Neural progenitor cell (in vitro differentiated cells): ENCODE results near the gene UCP3. TPM values are rescaled to one million over a fixed set of nuclear protein-coding genes. Genes with fewer than 3 reads are reported as not detected.

Experiments
- DNase-seq: peaks from one replicate; pipeline ENCODE4 v3.0.0-alpha.2; 2016; ENCODE audit warnings: low spot score
- H2AFZ ChIP-seq: fragments of 200-600 bp; sonication (generic); replicated peaks from 2 replicates; pipeline ENCODE4 v1.6.1; 2016; ENCODE audit warnings: antibody characterized with exemption
- H3F3A ChIP-seq: fragments of 200-600 bp; sonication (generic); 2 replicates; pipeline ENCODE4 v1.6.1; 2016; ENCODE audit warnings: antibody characterized with exemption, low read depth
- H3K27ac ChIP-seq: fragments of 200-600 bp; sonication (generic); 2 replicates; pipeline ENCODE4 v1.5.1; 2016; ENCODE audit warnings: mild to moderate bottlenecking
- H3K27me3 ChIP-seq: fragments of 200-600 bp; sonication (generic); 2 replicates; pipeline ENCODE4 v1.6.1; 2016; ENCODE audit warnings: mild to moderate bottlenecking, moderate library complexity
- H3K36me3 ChIP-seq: fragments of 200-600 bp; sonication (generic); 2 replicates; pipeline ENCODE4 v1.5.1; 2016
- H3K4me1 ChIP-seq: fragments of 200-600 bp; sonication (generic); 2 replicates; pipeline ENCODE4 v1.6.1; 2016; ENCODE audit warnings: mixed run types
- H3K4me2 ChIP-seq: fragments of 200-600 bp; sonication (generic); 2 replicates; pipeline ENCODE4 v1.6.1; 2016
- H3K4me3 ChIP-seq: fragments of 200-600 bp; sonication (generic); 2 replicates; pipeline ENCODE4 v1.5.1; 2016
- H3K79me2 ChIP-seq: fragments of 200-600 bp; sonication (generic); 2 replicates; pipeline ENCODE4 v1.6.1; 2016; ENCODE audit warnings: low read depth
- H3K9ac ChIP-seq: fragments of 200-600 bp; sonication (generic); 2 replicates; pipeline ENCODE4 v1.6.1; 2016
- H3K9me3 ChIP-seq: fragments of 200-600 bp; sonication (generic); 2 replicates; pipeline ENCODE4 v1.5.1; 2016; ENCODE audit warnings: low read depth
- H4K20me1 ChIP-seq: fragments of 200-600 bp; sonication (generic); 2 replicates; pipeline ENCODE4 v1.6.1; 2016; ENCODE audit warnings: low read depth
- H3K27ac Mint-ChIP-seq: 3 replicates; pipeline ENCODE4 v1.8.0; 2021; ENCODE audit warnings: mixed read lengths
- H3K27me3 Mint-ChIP-seq: 2 replicates; pipeline ENCODE4 v1.8.0; 2022; ENCODE audit warnings: low read depth, mild to moderate bottlenecking, inconsistent platforms, moderate library complexity, mixed read lengths; ENCODE audit not compliant: insufficient read depth
- H3K36me3 Mint-ChIP-seq: 3 replicates; pipeline ENCODE4 v1.8.0; 2021; ENCODE audit warnings: mixed read lengths
- H3K4me1 Mint-ChIP-seq: 3 replicates; pipeline ENCODE4 v1.8.0; 2021; ENCODE audit warnings: mixed read lengths
- H3K4me3 Mint-ChIP-seq: 3 replicates; pipeline ENCODE4 v1.8.0; 2021; ENCODE audit warnings: mild to moderate bottlenecking, moderate library complexity, mixed read lengths
- H3K9me3 Mint-ChIP-seq: 3 replicates; pipeline ENCODE4 v1.8.0; 2020; ENCODE audit warnings: mixed read lengths
- EZH2 ChIP-seq: fragments of 200-600 bp; sonication (generic); IDR thresholded peaks from 2 replicates; pipeline ENCODE4 v1.6.1; 2017; ENCODE audit warnings: antibody characterized with exemption, mild to moderate bottlenecking, moderate library complexity
- EZH2phosphoT487 ChIP-seq: fragments of 200-600 bp; sonication (generic); IDR thresholded peaks from 2 replicates; pipeline ENCODE4 v1.6.1; 2017; ENCODE audit warnings: antibody characterized with exemption
- total RNA-seq: library from RNA; depleted of rRNA; stranded (reverse); fragments of >200 nt; gene quantifications from 2 replicates; pipeline ENCODE4 v1.2.3, GENCODE V29; 2015; ENCODE audit warnings: low replicate concordance
- TF ChIP-seq, protein P1 (sequence below): fragments of 200-600 bp; sonication (generic); IDR thresholded peaks from 2 replicates; pipeline ENCODE4 v1.5.1; 2017; ENCODE audit warnings: antibody characterized with exemption, mild to moderate bottlenecking

The UCP3 gene
- total RNA-seq, 1 donor from 2014 or later, result not detected

DNA sequence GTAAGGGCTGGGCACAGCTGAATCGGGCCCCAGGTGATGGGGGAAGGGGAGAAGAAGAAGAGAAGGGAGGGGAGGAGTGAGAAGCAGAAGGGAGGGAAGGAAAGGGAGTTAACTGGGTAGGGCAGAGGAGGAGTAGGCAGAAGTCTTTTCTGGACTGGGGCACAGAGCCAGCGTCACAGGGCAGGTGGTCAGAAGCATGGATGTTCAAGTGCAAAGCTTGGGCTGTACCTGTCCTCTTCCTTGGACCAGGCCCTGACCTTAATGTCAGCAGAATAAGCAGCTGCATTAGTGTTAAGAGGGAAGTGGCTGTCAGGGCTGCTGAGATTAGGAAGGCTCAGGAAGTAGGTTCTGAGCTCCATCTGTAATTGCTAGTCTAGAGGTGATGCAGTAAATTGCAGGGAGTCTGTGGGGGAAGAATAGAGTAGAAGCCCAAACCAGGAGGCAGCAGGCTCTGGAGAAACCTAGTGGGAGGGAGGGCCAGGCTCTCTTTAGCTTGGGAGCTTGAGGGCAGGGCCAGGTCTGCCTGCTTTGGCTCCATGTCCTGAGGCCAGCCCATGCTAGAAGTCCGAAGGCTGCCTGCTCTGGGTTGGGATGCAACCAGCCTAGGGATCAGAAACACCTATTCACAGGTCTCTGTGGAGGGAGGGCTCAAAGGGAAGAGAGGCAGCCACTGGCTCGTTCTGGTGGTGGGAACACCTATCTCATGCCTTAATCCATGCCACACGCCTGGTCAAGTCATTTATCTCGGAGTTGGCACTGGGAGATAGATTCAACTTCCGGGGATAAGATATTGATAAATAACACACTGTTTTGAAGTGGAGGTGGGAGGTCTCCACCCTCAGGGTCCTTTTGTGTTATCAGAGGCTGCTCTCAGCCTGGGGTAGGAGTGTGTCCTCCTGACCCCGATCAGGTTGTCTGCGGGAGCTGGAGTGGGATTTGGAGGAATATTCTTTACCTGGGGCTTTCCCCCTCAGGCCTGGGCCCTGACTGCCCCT lies 1.7 kb upstream of the UCP3 start:
- peaks cover 13% of the 10 kb centered on the region for H3K36me3 Mint-ChIP-seq
- H3K27me3 ChIP-seq, result no peaks in the 10 kb centered on the region
- no peaks in the 10 kb centered on the region for H3K4me1 ChIP-seq
- DNase-seq, result no peak
- H2AFZ ChIP-seq, result no peak overlapping the region
- no peaks in the 10 kb centered on the region for H3K36me3 ChIP-seq
- no peaks in the 10 kb centered on the region for H3F3A ChIP-seq
- H3K9me3 Mint-ChIP-seq, result no peaks in the 10 kb centered on the region
- H3K27me3 Mint-ChIP-seq, result peaks cover 5% of the 10 kb centered on the region
- H4K20me1 ChIP-seq, result no peaks in the 10 kb centered on the region
- H3K4me3 Mint-ChIP-seq, result no peak overlapping the region
- H3K27ac Mint-ChIP-seq, result peak overlapping the region; percentile 25
- TF ChIP-seq, protein P1, sequence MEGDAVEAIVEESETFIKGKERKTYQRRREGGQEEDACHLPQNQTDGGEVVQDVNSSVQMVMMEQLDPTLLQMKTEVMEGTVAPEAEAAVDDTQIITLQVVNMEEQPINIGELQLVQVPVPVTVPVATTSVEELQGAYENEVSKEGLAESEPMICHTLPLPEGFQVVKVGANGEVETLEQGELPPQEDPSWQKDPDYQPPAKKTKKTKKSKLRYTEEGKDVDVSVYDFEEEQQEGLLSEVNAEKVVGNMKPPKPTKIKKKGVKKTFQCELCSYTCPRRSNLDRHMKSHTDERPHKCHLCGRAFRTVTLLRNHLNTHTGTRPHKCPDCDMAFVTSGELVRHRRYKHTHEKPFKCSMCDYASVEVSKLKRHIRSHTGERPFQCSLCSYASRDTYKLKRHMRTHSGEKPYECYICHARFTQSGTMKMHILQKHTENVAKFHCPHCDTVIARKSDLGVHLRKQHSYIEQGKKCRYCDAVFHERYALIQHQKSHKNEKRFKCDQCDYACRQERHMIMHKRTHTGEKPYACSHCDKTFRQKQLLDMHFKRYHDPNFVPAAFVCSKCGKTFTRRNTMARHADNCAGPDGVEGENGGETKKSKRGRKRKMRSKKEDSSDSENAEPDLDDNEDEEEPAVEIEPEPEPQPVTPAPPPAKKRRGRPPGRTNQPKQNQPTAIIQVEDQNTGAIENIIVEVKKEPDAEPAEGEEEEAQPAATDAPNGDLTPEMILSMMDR, result no peak
- no peak for TF ChIP-seq EZH2phosphoT487
- TF ChIP-seq EZH2, result no peak
- H3K4me1 Mint-ChIP-seq, result peaks cover 2% of the 10 kb centered on the region
- H3K27ac ChIP-seq, result no peak overlapping the region
- no peak overlapping the region for H3K9ac ChIP-seq
- no peak overlapping the region for H3K4me2 ChIP-seq
- no peak overlapping the region for H3K4me3 ChIP-seq
- no peaks in the 10 kb centered on the region for H3K79me2 ChIP-seq
- H3K9me3 ChIP-seq, result no peaks in the 10 kb centered on the region

DNA sequence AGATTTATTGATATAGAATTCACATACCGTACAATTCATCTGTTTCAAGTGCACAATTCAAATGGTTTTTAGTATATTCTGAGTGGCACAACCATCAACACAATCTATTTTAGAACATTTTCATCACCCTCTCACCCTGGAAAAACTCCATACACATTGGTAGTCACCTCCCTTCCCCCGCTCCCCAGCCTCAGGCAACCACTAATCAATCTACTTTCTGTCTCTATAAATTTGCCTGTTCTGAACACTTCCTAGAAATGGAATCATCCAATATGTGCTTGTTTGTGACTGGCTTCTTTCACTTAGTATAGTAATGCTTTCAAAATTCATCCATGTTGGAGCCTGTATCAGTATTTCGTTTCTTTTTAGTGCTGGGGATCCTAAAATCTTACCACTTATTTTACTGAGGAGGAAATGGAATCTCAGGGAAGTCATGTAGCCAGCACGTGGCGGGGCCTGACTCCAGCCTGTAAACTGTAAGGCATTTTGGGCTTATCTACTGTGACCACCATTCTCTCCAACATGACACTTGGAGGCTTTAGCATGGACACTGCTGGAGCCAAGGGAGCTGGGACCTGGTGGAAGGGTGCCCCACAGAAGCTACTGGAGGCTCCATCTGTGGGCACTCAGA lies 905 bp upstream of the UCP3 start:
- DNase-seq, result no peak
- H3K27ac Mint-ChIP-seq, result no peak overlapping the region
- Histone ChIP-seq H3K79me2 (no peaks in the 10 kb centered on the region), H3K9ac (no peak overlapping the region), H3K36me3 (no peaks in the 10 kb centered on the region), H2AFZ (no peak overlapping the region), H3K4me2 (no peak overlapping the region), H4K20me1 (no peaks in the 10 kb centered on the region), H3K27ac (no peak overlapping the region), H3K4me1 (no peaks in the 10 kb centered on the region), H3F3A (no peaks in the 10 kb centered on the region), H3K4me3 (no peak overlapping the region), H3K9me3 (no peaks in the 10 kb centered on the region), H3K27me3 (no peaks in the 10 kb centered on the region)
- H3K4me3 Mint-ChIP-seq, result no peak overlapping the region
- peaks cover 2% of the 10 kb centered on the region for H3K4me1 Mint-ChIP-seq
- peaks cover 4% of the 10 kb centered on the region for H3K27me3 Mint-ChIP-seq
- peaks cover 9% of the 10 kb centered on the region for H3K36me3 Mint-ChIP-seq
- H3K9me3 Mint-ChIP-seq, result no peaks in the 10 kb centered on the region
- TF ChIP-seq, protein P1, result no peak
- TF ChIP-seq EZH2 (no peak), EZH2phosphoT487 (no peak)

DNA sequence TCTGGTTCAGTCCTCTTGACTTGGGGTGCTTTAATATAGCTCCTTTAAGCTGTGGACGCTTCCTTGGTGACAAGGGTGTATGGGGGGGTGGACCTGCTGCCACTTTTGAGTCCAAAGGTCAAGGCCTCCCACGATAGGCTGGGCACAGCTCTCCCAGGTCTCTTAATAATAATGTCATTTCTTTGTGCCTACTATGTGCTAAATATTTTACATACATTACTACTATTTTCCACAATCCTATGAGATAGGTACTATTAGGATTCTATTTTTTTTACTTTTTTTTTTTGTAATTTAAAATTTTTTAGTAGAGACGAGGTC lies 304 bp upstream of the UCP3 start:
- Histone ChIP-seq H2AFZ (no peak overlapping the region), H3K27ac (no peak overlapping the region), H3K4me3 (no peak overlapping the region), H3K9me3 (no peaks in the 10 kb centered on the region), H3K4me1 (no peaks in the 10 kb centered on the region), H3K36me3 (no peaks in the 10 kb centered on the region), H3K4me2 (no peak overlapping the region), H3K79me2 (no peaks in the 10 kb centered on the region), H3F3A (no peaks in the 10 kb centered on the region), H3K27me3 (no peaks in the 10 kb centered on the region), H4K20me1 (no peaks in the 10 kb centered on the region), H3K9ac (no peak overlapping the region)
- Mint-ChIP-seq H3K9me3 (no peaks in the 10 kb centered on the region), H3K36me3 (peaks cover 9% of the 10 kb centered on the region), H3K4me1 (peaks cover 2% of the 10 kb centered on the region), H3K4me3 (no peak overlapping the region), H3K27ac (no peak overlapping the region), H3K27me3 (peaks cover 4% of the 10 kb centered on the region)
- no peak for DNase-seq
- TF ChIP-seq EZH2 (no peak), EZH2phosphoT487 (no peak)
- TF ChIP-seq, protein P1, result no peak
